DND-41 (cell line): ENCODE data around the gene SEMA6A.

Source experiments
- CTCF ChIP-seq: IDR thresholded peaks from 2 replicates; pipeline ENCODE4 v1.5.1; 2012; ENCODE audit warnings: borderline replicate concordance, low read length, moderate library complexity, mild to moderate bottlenecking; ENCODE audit not compliant: poor library complexity, severe bottlenecking; ENCODE audit errors: extremely low read depth
- EZH2 ChIP-seq: IDR thresholded peaks from 3 replicates; pipeline ENCODE4 v1.6.1; 2012; ENCODE audit warnings: borderline replicate concordance, low read depth, mild to moderate bottlenecking, moderate library complexity, low read length, inconsistent platforms; ENCODE audit not compliant: severe bottlenecking

DNA sequence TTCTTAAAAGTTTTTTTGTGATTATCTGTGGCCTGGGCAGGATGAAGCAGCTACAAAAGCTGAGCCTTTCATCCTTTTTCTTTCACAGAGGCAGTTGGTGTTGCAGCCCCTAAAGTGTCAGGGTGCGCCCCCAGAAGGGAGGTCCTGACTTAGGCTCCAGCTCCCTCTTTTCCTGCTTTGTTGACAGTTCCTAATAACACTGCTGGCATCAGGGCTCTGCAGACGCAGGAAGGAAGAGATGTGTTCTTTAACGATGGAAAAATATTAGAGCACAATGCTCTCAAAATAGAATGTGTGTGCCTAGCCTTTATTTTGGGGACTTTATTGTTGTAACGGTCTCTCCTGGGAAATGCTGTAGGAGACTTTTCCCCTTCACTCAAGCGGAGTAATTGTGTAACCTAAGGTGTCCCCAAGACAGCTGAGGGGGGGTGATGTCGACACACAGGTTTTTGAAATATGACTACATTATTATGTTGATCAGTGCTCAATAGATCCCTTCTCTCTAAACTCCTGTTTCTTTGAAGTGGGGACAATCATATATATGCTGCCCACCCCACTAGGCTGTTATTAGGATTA lies 135.6 kb downstream of the SEMA6A start:
- TF ChIP-seq CTCF (no peak), EZH2 (no peak)
